Measurements from ENCODE around the gene HCFC1R1.

Gene HCFC1R1

DNA sequence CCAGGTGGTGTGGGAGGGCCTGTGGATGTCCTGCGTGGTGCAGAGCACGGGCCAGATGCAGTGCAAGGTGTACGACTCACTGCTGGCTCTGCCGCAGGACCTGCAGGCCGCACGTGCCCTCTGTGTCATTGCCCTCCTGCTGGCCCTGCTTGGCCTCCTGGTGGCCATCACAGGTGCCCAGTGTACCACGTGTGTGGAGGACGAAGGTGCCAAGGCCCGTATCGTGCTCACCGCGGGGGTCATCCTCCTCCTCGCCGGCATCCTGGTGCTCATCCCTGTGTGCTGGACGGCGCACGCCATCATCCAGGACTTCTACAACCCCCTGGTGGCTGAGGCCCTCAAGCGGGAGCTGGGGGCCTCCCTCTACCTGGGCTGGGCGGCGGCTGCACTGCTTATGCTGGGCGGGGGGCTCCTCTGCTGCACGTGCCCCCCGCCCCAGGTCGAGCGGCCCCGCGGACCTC lies 10.2 kb downstream of the HCFC1R1 start:
- TF ChIP-seq, protein P1, sequence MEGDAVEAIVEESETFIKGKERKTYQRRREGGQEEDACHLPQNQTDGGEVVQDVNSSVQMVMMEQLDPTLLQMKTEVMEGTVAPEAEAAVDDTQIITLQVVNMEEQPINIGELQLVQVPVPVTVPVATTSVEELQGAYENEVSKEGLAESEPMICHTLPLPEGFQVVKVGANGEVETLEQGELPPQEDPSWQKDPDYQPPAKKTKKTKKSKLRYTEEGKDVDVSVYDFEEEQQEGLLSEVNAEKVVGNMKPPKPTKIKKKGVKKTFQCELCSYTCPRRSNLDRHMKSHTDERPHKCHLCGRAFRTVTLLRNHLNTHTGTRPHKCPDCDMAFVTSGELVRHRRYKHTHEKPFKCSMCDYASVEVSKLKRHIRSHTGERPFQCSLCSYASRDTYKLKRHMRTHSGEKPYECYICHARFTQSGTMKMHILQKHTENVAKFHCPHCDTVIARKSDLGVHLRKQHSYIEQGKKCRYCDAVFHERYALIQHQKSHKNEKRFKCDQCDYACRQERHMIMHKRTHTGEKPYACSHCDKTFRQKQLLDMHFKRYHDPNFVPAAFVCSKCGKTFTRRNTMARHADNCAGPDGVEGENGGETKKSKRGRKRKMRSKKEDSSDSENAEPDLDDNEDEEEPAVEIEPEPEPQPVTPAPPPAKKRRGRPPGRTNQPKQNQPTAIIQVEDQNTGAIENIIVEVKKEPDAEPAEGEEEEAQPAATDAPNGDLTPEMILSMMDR (IDR thresholded peaks at IDR 0.05; ENCODE audit: extremely low read depth, missing control alignments): no peak
- DNase-seq (ENCODE audit: low spot score): no peak

DNA sequence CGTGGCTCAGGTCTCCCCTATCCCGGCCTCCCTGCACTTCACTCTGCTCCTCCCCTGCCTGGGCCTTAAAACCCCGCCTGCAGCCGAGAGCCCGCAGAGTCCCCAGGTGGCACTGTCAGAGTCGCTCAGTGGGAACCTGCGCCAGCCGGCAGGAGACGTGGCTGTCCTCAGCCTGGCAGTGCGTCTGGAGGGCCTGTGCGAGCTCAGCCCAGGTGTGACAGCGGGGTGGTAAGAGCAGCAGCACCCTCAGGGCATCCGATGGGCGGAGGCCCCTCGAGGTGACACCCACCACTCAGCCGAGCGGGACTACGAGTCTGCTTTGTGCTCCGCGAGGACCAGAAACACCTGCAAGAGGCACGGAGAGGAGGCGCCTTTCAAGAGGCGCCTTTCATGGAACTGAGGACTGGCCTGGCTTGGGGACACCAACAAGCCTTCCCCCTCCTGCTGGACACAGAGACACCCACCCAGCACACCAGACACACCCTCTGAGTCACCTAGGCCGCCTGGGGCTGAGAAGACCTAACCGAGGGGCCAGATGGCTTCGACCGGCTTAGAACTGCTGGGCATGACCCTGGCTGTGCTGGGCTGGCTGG lies 10.8 kb downstream of the HCFC1R1 start, which contains the start of gene CLDN9:
CLDN9 (plus strand) TSS at position 96 of the 593 bp plus-strand sequence; CDS start at position 536, 440 bp downstream.
- TF ChIP-seq, protein P1 (IDR thresholded peaks at IDR 0.05; ENCODE audit: extremely low read depth, missing control alignments): no peak
- no peak for DNase-seq (ENCODE audit: low spot score)

DNA sequence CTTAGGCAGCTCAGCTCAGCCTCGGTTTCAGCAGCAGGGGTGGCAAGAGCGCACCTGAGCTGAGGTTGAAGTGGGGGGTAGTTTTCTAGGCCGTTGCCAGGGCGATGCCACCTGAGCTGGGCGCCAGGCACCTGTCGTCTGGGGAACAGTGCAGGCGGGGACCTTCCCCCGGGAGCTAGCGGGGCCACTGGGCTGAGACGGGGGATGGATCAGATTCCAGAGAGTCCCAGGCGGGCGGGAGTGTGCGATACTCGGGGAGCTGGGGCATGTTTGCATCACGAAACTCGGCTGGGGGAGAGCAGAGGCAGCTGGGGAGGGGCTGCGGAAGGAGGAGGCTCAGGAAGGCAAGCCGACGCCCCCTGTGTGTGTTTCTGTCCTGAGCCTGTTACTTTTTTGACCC lies 11.5 kb downstream of the HCFC1R1 start:
- TF ChIP-seq, protein P1 (IDR thresholded peaks at IDR 0.05; ENCODE audit: extremely low read depth, missing control alignments): no peak

DNA sequence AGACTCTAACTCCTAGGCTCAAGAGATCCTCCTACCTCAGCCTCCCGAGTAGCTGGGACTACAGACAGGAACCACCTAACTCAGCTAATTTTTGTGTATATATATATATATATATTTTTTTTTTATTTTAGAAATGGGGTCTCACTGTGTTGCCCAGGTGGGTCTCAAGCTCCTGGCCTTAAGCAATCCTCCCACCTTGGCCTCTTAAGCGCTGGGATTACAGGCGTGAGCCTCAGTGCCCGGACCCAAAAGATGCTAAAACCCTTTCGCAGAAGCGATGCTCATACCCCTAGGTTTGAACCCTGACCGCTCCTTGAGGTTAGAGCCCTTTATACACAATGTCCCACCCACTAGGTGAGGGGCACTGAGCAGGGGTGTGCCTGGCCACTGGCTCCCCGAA lies 13.2 kb downstream of the HCFC1R1 start:
- TF ChIP-seq, protein P1 (IDR thresholded peaks at IDR 0.05; ENCODE audit: extremely low read depth, missing control alignments): no peak
- no peak for DNase-seq (ENCODE audit: low spot score)

More for the DNA sequence above, 11.5 kb downstream of the HCFC1R1 start:
- DNase-seq (ENCODE audit: low spot score): no peak

DNA sequence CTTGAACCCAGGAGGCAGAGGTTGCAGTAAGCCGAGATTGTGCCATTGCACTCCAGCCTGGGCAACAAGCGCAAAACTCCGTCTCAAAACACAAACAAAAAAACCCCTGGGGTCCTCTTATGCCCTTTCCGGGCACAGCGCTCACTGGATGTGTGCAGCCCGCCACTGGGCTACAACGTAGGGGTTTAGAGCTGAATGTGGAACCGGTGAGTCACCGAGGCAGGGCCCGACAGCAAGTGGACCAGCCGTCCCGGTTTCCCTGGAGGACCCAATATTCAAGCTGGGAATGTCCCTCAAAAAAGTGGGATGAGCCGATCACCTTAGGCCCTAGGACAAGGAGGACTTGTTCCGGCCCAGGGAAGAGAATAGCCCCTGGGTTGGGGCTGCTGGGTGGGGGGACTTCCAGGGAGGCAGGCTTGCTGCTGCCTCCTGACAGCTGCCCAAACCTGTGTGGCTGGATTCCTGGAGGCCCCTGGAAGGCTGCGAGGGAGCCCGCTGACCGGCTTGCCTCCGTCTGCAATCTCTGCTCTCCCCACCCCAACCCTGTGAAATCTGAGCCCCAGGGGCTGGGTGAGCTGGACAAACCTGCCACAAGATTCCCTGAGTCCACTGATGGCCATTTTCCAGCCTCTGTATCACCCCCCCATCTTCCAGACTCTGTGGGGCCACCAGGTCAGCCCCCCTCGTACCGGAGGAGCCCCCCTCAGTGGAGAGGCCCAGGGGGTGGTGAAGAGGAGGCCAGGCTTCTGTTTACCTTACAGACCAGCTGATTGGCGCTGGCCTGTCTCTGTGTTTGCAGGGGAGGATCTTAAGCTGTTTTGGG lies 14.0 kb downstream of the HCFC1R1 start:
- TF ChIP-seq, protein P1 (IDR thresholded peaks at IDR 0.05; ENCODE audit: extremely low read depth, missing control alignments): no peak
- no peak for DNase-seq (ENCODE audit: low spot score)

DNA sequence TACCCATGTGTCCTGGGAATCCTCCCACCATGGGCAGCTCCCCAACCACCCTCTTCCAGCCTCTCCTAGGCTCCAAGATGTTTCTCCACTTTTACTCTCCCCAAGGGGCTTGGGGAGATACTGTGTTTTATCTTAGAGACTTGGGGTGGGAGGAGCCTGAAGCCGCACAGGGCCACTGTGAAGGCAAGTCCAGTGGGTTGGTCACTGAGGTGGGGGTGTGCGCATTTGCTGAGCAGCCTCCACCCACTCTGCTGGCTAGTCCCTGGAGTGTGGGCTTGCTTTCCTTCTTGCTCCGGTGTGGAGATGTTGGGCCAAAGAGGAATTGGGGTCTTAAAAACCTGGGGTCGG lies 15.1 kb downstream of the HCFC1R1 start:
- TF ChIP-seq, protein P1 (IDR thresholded peaks at IDR 0.05; ENCODE audit: extremely low read depth, missing control alignments): no peak
- DNase-seq (ENCODE audit: low spot score): no peak

DNA sequence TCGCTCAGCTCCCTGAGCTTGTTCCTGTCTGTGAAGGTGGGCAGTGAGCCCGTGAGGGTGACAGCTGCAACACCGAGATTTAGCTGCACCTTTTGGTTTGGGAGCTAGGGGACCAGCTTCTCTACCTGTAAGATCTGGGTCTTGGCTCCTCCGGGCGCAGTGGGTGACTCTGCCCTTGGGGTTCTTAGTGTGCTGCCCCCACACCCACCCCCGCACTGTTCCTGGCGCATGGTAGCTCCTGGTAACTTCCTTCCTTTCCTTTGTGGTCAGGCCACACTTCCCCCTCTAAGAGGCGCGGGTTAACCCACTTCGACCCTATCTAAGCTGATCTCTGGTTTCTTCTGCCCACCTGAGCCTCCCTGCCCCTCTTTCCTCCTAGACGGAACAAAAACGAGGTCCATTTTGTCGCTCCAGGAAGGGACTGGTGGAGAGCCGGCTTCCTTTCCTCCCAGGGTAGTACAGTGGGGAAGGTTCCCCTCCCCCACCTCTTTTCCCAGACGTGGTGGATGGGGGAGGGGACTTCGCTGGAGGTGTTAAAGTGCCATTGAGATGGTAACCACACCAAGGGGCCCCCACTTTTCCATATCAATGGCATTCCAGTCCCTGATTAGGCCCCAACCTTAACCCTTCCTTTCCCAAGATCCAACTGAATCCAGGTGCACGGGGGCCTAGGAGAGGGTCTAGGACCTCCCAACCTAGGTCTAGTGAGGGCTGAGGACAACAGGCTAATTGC lies 15.6 kb downstream of the HCFC1R1 start:
- DNase-seq (ENCODE audit: low spot score): no peak
- TF ChIP-seq, protein P1 (IDR thresholded peaks at IDR 0.05; ENCODE audit: extremely low read depth, missing control alignments): no peak
